Fibroblast of skin of abdomen (primary cell): ENCODE data around the gene BTBD9.

Experiments used
- DNase-seq: peaks from one replicate; pipeline ENCODE4 v3.0.0-alpha.2; 2013

The BTBD9 gene

GRCh38 chr6:38159596-38159995 lies 480.1 kb downstream of the BTBD9 start:
- no peak for DNase-seq

- no peak for DNase-seq
Observed at GRCh38 chr6:38158762-38159350, 480.9 kb downstream of the BTBD9 start.

GRCh38 chr6:38157905-38158304 lies 481.8 kb downstream of the BTBD9 start:
- DNase-seq = no peak

GRCh38 chr6:38156818-38157565 lies 482.7 kb downstream of the BTBD9 start:
- DNase-seq = no peak

- DNase-seq = no peak
Observed at GRCh38 chr6:38155621-38156204, 484.0 kb downstream of the BTBD9 start.

GRCh38 chr6:38155144-38155543 lies 484.6 kb downstream of the BTBD9 start:
- DNase-seq = no peak

GRCh38 chr6:38154731-38155130 lies 485.0 kb downstream of the BTBD9 start:
- DNase-seq = no peak

GRCh38 chr6:38153798-38154345 lies 485.9 kb downstream of the BTBD9 start:
- no peak for DNase-seq

GRCh38 chr6:38153076-38153797 lies 486.5 kb downstream of the BTBD9 start:
- DNase-seq = no peak

GRCh38 chr6:38152620-38153019 lies 487.1 kb downstream of the BTBD9 start:
- DNase-seq = no peak

GRCh38 chr6:38151580-38152500 lies 487.9 kb downstream of the BTBD9 start:
- DNase-seq = no peak

- no peak for DNase-seq
Observed at GRCh38 chr6:38150681-38151296, 488.9 kb downstream of the BTBD9 start.

GRCh38 chr6:38150021-38150420 lies 489.7 kb downstream of the BTBD9 start:
- DNase-seq = no peak

GRCh38 chr6:38149531-38149930 lies 490.2 kb downstream of the BTBD9 start:
- DNase-seq = peak; percentile 83

- no peak for DNase-seq
Observed at GRCh38 chr6:38148606-38149005, 491.1 kb downstream of the BTBD9 start.

GRCh38 chr6:38146734-38147027 lies 493.0 kb downstream of the BTBD9 start:
- DNase-seq = no peak

GRCh38 chr6:38146021-38146733 lies 493.6 kb downstream of the BTBD9 start:
- no peak for DNase-seq

- DNase-seq = no peak
Observed at GRCh38 chr6:38144365-38144945, 495.3 kb downstream of the BTBD9 start.

GRCh38 chr6:38143191-38144150 lies 496.3 kb downstream of the BTBD9 start:
- no peak for DNase-seq
